WTC11 (cell line): ENCODE measurements around the gene SYT8. TPM values are rescaled to one million over a fixed set of nuclear protein-coding genes. Genes with fewer than 3 reads are reported as not detected.

ENCODE experiments used
- ATAC-seq: fragments of 200-7000 bp; cut with Tn5 transposase; 2 replicates; pipeline ENCODE4 v1.10.0; 2021; ENCODE audit warnings: mild to moderate bottlenecking, moderate library complexity
- CTCF ChIA-PET: fragments of 300-600 bp; sonication (Branson Sonifier 250); formaldehyde crosslinking; loops from one replicate; lab custom pipeline; 2021; ENCODE audit warnings: antibody characterized with exemption; lab: Charles Lee
- POLR2A ChIA-PET: fragments of 350-600 bp; sonication (Branson Sonifier 250); formaldehyde crosslinking; loops from one replicate; lab custom pipeline; 2021; ENCODE audit warnings: antibody characterized with exemption; lab: Charles Lee
- DNase-seq: peaks from one replicate; pipeline ENCODE4 v3.0.0; 2021; ENCODE audit warnings: low spot score
- H3K27ac Mint-ChIP-seq: 2 replicates; pipeline ENCODE4 v1.8.0; 2021; ENCODE audit warnings: mixed read lengths
- H3K27me3 Mint-ChIP-seq: 2 replicates; pipeline ENCODE4 v1.8.0; 2021; ENCODE audit warnings: low read depth, mild to moderate bottlenecking, moderate library complexity, mixed read lengths
- H3K36me3 Mint-ChIP-seq: 2 replicates; pipeline ENCODE4 v1.8.0; 2021; ENCODE audit warnings: mixed read lengths
- H3K4me1 Mint-ChIP-seq: 2 replicates; pipeline ENCODE4 v1.8.0; 2022; ENCODE audit warnings: mixed read lengths
- H3K4me3 Mint-ChIP-seq: 2 replicates; pipeline ENCODE4 v1.8.0; 2021; ENCODE audit warnings: mild to moderate bottlenecking, moderate library complexity, mixed read lengths
- H3K9me3 Mint-ChIP-seq: 2 replicates; pipeline ENCODE4 v1.8.0; 2021; ENCODE audit warnings: mixed read lengths
- ATF2 ChIP-seq: sonication (generic); formaldehyde crosslinking; IDR thresholded peaks from 2 replicates; pipeline ENCODE4 v1.8.1; 2022; ENCODE audit warnings: low read depth, missing genetic modification reagents, borderline replicate concordance
- E2F5 ChIP-seq: sonication (generic); formaldehyde crosslinking; IDR thresholded peaks from 2 replicates; pipeline ENCODE4 v1.8.1; 2022; ENCODE audit warnings: mild to moderate bottlenecking, moderate library complexity, missing genetic modification reagents
- ELF4 ChIP-seq: sonication (generic); formaldehyde crosslinking; IDR thresholded peaks from 2 replicates; pipeline ENCODE4 v1.8.1; 2022; ENCODE audit warnings: low read depth, mild to moderate bottlenecking, moderate library complexity, missing genetic modification reagents
- EMX1 ChIP-seq: fragments of 250-450 bp; sonication (Bioruptor Pico); IDR thresholded peaks from 2 replicates; pipeline ENCODE4 v1.8.0; 2021; ENCODE audit warnings: mild to moderate bottlenecking
- FOXP1 ChIP-seq: sonication (generic); formaldehyde crosslinking; IDR thresholded peaks from 2 replicates; pipeline ENCODE4 v1.8.0; 2022; ENCODE audit warnings: missing genetic modification reagents, mild to moderate bottlenecking, moderate library complexity, borderline replicate concordance
- GTF2I ChIP-seq: fragments of 250-450 bp; sonication (Bioruptor Pico); conservative IDR thresholded peaks from 2 replicates; pipeline ENCODE4 v1.4.0; 2021; ENCODE audit warnings: mild to moderate bottlenecking
- HMGA2 ChIP-seq: fragments of 250-450 bp; sonication (Bioruptor Pico); IDR thresholded peaks from 2 replicates; pipeline ENCODE4 v1.4.0; 2021; ENCODE audit warnings: mild to moderate bottlenecking, moderate library complexity
- IRF1 ChIP-seq: sonication (generic); formaldehyde crosslinking; IDR thresholded peaks from 2 replicates; pipeline ENCODE4 v1.8.0; 2023; ENCODE audit warnings: missing genetic modification reagents
- IRF2 ChIP-seq: sonication (generic); formaldehyde crosslinking; IDR thresholded peaks from 2 replicates; pipeline ENCODE4 v1.8.0; 2022; ENCODE audit warnings: low read depth, missing genetic modification reagents, borderline replicate concordance
- NR1H2 ChIP-seq: sonication (generic); formaldehyde crosslinking; IDR thresholded peaks from 2 replicates; pipeline ENCODE4 v1.9.0; 2021; ENCODE audit warnings: mild to moderate bottlenecking, moderate library complexity, missing genetic modification reagents
- ZNF416 ChIP-seq: fragments of 250-450 bp; sonication (Bioruptor Pico); IDR thresholded peaks from 2 replicates; pipeline ENCODE4 v1.9.0; 2021; ENCODE audit warnings: mild to moderate bottlenecking, inconsistent platforms
- ZNF671 ChIP-seq: fragments of 250-450 bp; sonication (Bioruptor Pico); IDR thresholded peaks from 2 replicates; pipeline ENCODE4 v1.8.0; 2021; ENCODE audit warnings: mild to moderate bottlenecking
- total RNA-seq: library from RNA; stranded (reverse); gene quantifications from 3 replicates; pipeline ENCODE4 v1.2.3, GENCODE V29; 2021
- TF ChIP-seq, protein P1 (sequence below): fragments of 250-450 bp; sonication (Bioruptor Pico); conservative IDR thresholded peaks from 2 replicates; pipeline ENCODE4 v1.9.0; 2021; ENCODE audit warnings: mild to moderate bottlenecking
- TF ChIP-seq, protein P2 (sequence below): fragments of 250-450 bp; sonication (Bioruptor Pico); IDR thresholded peaks from 2 replicates; pipeline ENCODE4 v1.8.0; 2021; ENCODE audit warnings: mild to moderate bottlenecking
- TF ChIP-seq, protein P3 (sequence below): sonication (generic); formaldehyde crosslinking; IDR thresholded peaks from 2 replicates; pipeline ENCODE4 v1.8.1; 2023; ENCODE audit warnings: mild to moderate bottlenecking, moderate library complexity, missing genetic modification reagents
- TF ChIP-seq, protein P4 (sequence below): fragments of 200-600 bp; IDR thresholded peaks from 2 replicates; pipeline ENCODE4 v1.8.0; 2022; ENCODE audit warnings: antibody characterized with exemption
- TF ChIP-seq, protein P5 (sequence below): sonication (generic); formaldehyde crosslinking; IDR thresholded peaks from 2 replicates; pipeline ENCODE4 v1.8.0; 2022; ENCODE audit warnings: mild to moderate bottlenecking, missing genetic modification reagents
- TF ChIP-seq, protein P6 (sequence below): sonication (generic); formaldehyde crosslinking; IDR thresholded peaks from 2 replicates; pipeline ENCODE4 v1.8.1; 2023; ENCODE audit warnings: mild to moderate bottlenecking, missing genetic modification reagents, borderline replicate concordance
- TF ChIP-seq, protein P7 (sequence below): sonication (generic); formaldehyde crosslinking; IDR thresholded peaks from 2 replicates; pipeline ENCODE4 v1.8.1; 2022; ENCODE audit warnings: missing genetic modification reagents, borderline replicate concordance

The SYT8 gene
- total RNA-seq, 1 experiment from 2014 or later = 0.37 TPM

- H3K27me3 Mint-ChIP-seq = peaks cover 11% of the 10 kb centered on the region
- no peak overlapping the region for H3K4me3 Mint-ChIP-seq
- ChIA-PET POLR2A (interaction anchor here (0.6 kb wide), 1 partner anchor 118 kb away, joined by 3 read pairs; no protein-coding TSS in a partner anchor), CTCF (interaction anchor here (0.5 to 5.6 kb wide), 58 partner anchors 9 to 426 kb away, joined by 3 to 93 read pairs (median 6); partner anchors contain the start of genes H19, IFITM10, SYT8 and TNNI2)
- ATAC-seq (no peak), DNase-seq (no peak)
- H3K36me3 Mint-ChIP-seq = no peaks in the 10 kb centered on the region
- TF ChIP-seq, protein P1, sequence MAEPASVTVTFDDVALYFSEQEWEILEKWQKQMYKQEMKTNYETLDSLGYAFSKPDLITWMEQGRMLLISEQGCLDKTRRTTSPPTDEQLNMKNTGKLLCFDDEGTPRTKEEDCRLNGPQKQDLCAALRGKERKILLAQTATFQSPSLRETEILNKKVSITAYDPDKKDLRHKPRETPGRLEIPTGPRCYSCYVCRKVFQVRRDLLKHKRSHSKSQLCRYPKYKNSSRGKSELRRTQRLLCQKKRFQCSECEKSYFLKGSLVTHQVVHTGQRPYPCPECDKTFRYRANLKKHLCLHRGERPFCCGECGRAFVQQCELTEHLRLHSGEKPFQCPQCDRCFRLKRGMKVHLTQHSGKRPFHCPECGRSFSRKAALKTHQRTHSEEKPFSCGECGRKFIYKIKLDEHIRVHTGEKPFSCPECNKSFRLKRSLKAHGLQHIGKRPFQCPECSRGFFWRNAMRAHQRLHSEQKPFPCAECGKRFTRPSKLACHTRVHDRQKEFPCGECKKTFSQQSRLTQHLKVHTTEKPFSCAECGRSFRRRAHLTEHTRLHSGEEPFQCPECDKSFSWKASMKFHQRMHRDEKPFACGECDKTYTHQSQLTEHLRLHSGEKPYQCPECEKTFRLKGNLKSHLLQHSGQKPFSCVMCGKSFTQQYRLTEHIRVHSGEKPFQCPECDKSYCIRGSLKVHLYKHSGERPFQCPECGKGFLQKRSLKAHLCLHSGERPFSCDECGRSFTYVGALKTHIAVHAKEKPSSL = no peak
- TF ChIP-seq, protein P2, sequence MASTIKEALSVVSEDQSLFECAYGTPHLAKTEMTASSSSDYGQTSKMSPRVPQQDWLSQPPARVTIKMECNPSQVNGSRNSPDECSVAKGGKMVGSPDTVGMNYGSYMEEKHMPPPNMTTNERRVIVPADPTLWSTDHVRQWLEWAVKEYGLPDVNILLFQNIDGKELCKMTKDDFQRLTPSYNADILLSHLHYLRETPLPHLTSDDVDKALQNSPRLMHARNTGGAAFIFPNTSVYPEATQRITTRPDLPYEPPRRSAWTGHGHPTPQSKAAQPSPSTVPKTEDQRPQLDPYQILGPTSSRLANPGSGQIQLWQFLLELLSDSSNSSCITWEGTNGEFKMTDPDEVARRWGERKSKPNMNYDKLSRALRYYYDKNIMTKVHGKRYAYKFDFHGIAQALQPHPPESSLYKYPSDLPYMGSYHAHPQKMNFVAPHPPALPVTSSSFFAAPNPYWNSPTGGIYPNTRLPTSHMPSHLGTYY = no peak
- TF ChIP-seq ZNF671 (CRISPR knock-in tag) (no peak), ATF2 (CRISPR knock-in tag) (no peak), EMX1 (CRISPR knock-in tag) (no peak), ELF4 (CRISPR knock-in tag) (no peak), IRF1 (CRISPR knock-in tag) (no peak), ZNF416 (CRISPR knock-in tag) (no peak), E2F5 (CRISPR knock-in tag) (no peak), NR1H2 (CRISPR knock-in tag) (no peak), IRF2 (no peak), HMGA2 (CRISPR knock-in tag) (no peak), FOXP1 (no peak), GTF2I (CRISPR knock-in tag) (no peak)
- TF ChIP-seq, protein P3, sequence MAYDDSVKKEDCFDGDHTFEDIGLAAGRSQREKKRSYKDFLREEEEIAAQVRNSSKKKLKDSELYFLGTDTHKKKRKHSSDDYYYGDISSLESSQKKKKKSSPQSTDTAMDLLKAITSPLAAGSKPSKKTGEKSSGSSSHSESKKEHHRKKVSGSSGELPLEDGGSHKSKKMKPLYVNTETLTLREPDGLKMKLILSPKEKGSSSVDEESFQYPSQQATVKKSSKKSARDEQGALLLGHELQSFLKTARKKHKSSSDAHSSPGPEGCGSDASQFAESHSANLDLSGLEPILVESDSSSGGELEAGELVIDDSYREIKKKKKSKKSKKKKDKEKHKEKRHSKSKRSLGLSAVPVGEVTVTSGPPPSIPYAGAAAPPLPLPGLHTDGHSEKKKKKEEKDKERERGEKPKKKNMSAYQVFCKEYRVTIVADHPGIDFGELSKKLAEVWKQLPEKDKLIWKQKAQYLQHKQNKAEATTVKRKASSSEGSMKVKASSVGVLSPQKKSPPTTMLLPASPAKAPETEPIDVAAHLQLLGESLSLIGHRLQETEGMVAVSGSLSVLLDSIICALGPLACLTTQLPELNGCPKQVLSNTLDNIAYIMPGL = no peak
- TF ChIP-seq, protein P4, sequence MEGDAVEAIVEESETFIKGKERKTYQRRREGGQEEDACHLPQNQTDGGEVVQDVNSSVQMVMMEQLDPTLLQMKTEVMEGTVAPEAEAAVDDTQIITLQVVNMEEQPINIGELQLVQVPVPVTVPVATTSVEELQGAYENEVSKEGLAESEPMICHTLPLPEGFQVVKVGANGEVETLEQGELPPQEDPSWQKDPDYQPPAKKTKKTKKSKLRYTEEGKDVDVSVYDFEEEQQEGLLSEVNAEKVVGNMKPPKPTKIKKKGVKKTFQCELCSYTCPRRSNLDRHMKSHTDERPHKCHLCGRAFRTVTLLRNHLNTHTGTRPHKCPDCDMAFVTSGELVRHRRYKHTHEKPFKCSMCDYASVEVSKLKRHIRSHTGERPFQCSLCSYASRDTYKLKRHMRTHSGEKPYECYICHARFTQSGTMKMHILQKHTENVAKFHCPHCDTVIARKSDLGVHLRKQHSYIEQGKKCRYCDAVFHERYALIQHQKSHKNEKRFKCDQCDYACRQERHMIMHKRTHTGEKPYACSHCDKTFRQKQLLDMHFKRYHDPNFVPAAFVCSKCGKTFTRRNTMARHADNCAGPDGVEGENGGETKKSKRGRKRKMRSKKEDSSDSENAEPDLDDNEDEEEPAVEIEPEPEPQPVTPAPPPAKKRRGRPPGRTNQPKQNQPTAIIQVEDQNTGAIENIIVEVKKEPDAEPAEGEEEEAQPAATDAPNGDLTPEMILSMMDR = no peak
- TF ChIP-seq, protein P5, sequence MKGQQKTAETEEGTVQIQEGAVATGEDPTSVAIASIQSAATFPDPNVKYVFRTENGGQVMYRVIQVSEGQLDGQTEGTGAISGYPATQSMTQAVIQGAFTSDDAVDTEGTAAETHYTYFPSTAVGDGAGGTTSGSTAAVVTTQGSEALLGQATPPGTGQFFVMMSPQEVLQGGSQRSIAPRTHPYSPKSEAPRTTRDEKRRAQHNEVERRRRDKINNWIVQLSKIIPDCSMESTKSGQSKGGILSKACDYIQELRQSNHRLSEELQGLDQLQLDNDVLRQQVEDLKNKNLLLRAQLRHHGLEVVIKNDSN (CRISPR knock-in tag) = no peak
- TF ChIP-seq, protein P6, sequence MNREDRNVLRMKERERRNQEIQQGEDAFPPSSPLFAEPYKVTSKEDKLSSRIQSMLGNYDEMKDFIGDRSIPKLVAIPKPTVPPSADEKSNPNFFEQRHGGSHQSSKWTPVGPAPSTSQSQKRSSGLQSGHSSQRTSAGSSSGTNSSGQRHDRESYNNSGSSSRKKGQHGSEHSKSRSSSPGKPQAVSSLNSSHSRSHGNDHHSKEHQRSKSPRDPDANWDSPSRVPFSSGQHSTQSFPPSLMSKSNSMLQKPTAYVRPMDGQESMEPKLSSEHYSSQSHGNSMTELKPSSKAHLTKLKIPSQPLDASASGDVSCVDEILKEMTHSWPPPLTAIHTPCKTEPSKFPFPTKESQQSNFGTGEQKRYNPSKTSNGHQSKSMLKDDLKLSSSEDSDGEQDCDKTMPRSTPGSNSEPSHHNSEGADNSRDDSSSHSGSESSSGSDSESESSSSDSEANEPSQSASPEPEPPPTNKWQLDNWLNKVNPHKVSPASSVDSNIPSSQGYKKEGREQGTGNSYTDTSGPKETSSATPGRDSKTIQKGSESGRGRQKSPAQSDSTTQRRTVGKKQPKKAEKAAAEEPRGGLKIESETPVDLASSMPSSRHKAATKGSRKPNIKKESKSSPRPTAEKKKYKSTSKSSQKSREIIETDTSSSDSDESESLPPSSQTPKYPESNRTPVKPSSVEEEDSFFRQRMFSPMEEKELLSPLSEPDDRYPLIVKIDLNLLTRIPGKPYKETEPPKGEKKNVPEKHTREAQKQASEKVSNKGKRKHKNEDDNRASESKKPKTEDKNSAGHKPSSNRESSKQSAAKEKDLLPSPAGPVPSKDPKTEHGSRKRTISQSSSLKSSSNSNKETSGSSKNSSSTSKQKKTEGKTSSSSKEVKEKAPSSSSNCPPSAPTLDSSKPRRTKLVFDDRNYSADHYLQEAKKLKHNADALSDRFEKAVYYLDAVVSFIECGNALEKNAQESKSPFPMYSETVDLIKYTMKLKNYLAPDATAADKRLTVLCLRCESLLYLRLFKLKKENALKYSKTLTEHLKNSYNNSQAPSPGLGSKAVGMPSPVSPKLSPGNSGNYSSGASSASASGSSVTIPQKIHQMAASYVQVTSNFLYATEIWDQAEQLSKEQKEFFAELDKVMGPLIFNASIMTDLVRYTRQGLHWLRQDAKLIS (CRISPR knock-in tag) = no peak
- TF ChIP-seq, protein P7, sequence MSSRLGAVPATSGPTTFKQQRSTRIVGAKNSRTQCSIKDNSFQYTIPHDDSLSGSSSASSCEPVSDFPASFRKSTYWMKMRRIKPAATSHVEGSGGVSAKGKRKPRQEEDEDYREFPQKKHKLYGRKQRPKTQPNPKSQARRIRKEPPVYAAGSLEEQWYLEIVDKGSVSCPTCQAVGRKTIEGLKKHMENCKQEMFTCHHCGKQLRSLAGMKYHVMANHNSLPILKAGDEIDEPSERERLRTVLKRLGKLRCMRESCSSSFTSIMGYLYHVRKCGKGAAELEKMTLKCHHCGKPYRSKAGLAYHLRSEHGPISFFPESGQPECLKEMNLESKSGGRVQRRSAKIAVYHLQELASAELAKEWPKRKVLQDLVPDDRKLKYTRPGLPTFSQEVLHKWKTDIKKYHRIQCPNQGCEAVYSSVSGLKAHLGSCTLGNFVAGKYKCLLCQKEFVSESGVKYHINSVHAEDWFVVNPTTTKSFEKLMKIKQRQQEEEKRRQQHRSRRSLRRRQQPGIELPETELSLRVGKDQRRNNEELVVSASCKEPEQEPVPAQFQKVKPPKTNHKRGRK (CRISPR knock-in tag) = no peak
- H3K4me1 Mint-ChIP-seq = peaks cover 2% of the 10 kb centered on the region; the same call in 1 of the 2 replicates
- H3K9me3 Mint-ChIP-seq = peaks cover 15% of the 10 kb centered on the region
- H3K27ac Mint-ChIP-seq = no peak overlapping the region
Observed at GRCh38 chr11:1824221-1825038, 10.4 kb upstream of the SYT8 start.
